ENCODE results near the gene CAPRIN1.
A peak's percentile ranks its signal among the peaks of the same experiment; 100 is the strongest.
"Not testable (repeated sequence)": the region's sequence is repeated elsewhere in the genome, so short reads cannot be mapped to it uniquely, and the experiment has no call there.

Gene CAPRIN1

DNA sequence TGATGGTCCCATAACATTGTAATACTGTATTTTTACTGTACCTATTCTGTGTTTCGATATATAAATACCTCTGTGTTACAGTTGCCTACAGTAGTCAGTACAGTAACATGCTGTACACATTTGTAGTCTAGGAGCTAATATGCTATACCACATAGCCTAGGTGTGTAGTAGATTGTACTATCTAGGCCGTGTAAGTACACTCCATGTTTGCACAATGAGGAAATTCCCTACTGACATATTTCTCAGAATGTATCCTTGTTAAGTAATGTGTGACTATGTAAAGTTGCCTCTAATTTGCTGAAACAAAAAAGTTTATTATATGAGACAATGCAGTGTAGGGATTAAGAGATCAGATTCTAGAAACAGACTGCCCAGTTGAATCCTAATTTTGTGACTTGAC, 21.3 kb downstream of the CAPRIN1 start:
- TF ChIP-seq, protein P1, sequence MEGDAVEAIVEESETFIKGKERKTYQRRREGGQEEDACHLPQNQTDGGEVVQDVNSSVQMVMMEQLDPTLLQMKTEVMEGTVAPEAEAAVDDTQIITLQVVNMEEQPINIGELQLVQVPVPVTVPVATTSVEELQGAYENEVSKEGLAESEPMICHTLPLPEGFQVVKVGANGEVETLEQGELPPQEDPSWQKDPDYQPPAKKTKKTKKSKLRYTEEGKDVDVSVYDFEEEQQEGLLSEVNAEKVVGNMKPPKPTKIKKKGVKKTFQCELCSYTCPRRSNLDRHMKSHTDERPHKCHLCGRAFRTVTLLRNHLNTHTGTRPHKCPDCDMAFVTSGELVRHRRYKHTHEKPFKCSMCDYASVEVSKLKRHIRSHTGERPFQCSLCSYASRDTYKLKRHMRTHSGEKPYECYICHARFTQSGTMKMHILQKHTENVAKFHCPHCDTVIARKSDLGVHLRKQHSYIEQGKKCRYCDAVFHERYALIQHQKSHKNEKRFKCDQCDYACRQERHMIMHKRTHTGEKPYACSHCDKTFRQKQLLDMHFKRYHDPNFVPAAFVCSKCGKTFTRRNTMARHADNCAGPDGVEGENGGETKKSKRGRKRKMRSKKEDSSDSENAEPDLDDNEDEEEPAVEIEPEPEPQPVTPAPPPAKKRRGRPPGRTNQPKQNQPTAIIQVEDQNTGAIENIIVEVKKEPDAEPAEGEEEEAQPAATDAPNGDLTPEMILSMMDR (conservative IDR thresholded peaks at IDR 0.05; ENCODE audit: low read length): no peak
- DNase-seq (ENCODE audit: low read depth): no peak
- no peak overlapping the region for H3K4me3 ChIP-seq (ENCODE audit: low read length)

DNA sequence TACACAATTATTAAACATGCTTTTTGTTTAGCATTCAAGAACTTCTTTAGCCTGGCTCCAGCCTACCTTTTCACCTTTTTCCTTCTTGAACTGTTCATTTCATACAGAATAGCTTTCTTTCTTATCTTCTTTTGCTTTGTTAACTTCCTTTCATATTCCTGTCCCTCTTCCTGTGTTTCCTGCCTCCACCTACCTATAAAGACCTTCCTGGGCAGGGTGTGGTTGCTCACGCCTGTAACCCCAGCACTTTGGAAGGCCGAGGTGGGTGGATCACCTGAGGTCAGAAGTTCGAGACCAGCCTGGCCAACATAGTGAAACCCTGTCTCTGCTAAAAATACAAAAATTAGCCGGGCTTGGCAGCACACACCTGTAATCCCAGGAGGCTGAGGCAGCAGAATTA, 22.9 kb downstream of the CAPRIN1 start:
- H3K4me3 ChIP-seq (ENCODE audit: low read length): no peak overlapping the region
- TF ChIP-seq, protein P1 (conservative IDR thresholded peaks at IDR 0.05; ENCODE audit: low read length): no peak
- DNase-seq (ENCODE audit: low read depth): no peak

DNA sequence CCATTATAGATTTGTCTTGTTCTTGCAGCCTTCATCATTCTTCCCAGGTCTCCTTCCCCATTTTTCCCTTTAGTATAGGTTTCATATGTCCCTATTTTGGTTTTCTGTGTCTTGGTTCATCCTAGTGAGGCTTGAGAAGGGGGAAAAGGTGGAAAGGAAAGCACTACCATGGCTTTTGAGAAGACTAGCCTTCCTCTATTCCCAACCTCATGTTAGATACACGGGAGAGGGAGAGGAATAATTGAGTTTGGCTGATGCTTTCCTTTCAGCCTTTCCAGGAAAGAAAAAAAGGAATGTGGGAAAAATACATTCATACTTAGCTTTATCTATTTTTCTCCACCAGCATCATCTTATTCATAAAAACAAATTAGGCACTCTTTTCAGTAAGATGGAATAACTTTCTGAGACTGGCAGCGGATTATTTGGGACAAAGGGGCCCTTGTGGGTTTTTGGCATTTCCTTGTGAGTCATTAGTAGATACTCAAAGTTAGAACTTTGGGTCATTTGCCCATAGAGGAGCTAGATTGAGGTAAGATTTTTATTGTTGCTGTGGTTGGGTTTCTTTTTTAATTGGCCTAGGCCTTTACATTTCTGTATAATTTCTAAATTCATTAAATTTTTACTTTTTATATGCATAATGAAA, 23.8 kb downstream of the CAPRIN1 start:
- peak; percentile 63 for DNase-seq (ENCODE audit: low read depth)
- H3K4me3 ChIP-seq (ENCODE audit: low read length): no peak overlapping the region
- TF ChIP-seq, protein P1 (conservative IDR thresholded peaks at IDR 0.05; ENCODE audit: low read length): no peak

DNA sequence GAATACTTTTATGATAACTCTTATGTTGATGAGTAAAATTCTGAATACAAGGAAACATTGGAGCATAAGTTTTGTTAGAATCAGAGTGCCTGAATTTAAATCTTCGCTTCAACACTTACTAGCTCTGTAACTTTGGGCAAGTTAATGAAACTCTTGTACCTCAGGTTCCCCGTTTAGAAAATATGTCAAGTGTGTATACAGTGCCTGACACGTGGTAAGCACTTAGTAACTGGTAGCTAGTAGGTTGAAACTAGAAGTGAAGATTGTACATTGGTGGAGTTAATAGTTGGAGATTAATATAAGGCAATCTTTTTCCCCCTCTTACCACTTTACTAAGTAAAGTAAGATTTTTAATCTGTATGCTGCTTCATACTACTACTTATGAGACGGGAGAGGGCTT, 29.1 kb downstream of the CAPRIN1 start:
- no peak overlapping the region for H3K4me3 ChIP-seq (ENCODE audit: low read length)
- TF ChIP-seq, protein P1 (conservative IDR thresholded peaks at IDR 0.05; ENCODE audit: low read length): no peak
- DNase-seq (ENCODE audit: low read depth): no peak

DNA sequence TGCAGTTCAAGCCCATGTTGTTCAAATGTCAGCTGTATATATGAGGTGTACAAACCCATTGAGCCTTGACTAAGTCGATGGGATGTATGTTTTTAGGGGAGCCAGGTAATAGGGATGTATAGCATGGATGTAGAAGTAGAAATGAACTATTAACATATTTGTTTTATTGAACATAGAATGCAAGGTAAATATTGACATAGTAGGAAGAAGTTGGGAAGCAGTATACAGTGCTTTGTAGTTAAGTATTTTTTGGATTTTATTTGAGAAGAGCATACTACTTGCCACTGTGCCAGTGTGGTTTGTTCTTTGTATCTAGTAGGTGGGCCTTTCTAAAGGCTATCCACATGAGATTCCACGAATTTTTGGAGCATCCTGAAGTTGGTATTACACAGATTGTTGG, 33.1 kb downstream of the CAPRIN1 start:
- TF ChIP-seq, protein P1 (conservative IDR thresholded peaks at IDR 0.05; ENCODE audit: low read length): no peak
- DNase-seq (ENCODE audit: low read depth): no peak
- no peak overlapping the region for H3K4me3 ChIP-seq (ENCODE audit: low read length)

DNA sequence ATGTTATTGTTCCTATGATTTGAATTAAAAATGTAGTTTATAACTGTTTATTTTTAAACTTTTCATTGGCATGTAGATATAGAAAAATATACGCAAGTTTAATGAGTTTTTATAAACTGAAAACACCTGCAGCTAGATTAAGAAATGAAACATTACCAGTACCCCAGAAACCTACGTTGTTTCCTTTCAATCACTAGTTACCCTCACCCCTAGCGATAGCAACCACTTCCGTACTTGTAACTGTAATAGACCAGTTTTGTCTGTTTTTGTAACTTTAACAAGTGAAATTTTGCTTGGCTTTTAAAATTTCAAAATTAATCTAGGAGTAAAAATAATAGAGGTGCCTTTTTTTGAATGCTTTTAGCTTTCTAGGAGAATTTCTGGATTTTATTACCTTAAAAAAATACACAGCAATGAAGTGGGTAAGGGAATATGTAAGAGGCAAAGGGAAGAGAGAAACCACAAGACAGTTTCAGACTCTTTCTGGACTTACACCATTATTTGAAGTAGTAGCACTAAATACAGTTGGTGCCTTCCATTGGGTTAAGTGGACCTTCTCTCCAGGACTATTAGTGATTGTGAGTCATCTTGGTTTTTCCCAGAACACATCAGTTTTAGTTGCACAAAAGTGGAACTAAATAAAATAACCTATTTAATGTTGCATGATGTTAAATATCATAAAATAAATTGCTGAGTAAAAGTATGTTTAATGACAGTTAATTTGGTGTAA, 35.2 kb downstream of the CAPRIN1 start:
- DNase-seq (ENCODE audit: low read depth): peak; percentile 13
- TF ChIP-seq, protein P1 (conservative IDR thresholded peaks at IDR 0.05; ENCODE audit: low read length): no peak
- H3K4me3 ChIP-seq (ENCODE audit: low read length): no peak overlapping the region

DNA sequence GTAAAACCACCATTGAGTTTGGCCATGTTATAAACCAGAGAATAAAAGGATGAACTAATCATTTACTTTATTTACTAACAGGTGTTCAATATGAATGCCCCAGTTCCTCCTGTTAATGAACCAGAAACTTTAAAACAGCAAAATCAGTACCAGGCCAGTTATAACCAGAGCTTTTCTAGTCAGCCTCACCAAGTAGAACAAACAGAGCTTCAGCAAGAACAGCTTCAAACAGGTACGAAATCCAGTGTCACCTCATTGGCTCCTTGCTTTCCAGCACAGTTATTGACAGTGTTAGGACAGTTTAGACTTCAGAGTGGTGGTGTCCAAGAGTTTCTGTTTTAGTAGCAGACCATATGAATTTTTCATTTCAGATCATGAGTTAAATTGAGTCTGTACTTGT, 40.3 kb downstream of the CAPRIN1 start:
- TF ChIP-seq, protein P1 (conservative IDR thresholded peaks at IDR 0.05; ENCODE audit: low read length): no peak
- H3K4me3 ChIP-seq (ENCODE audit: low read length): no peak overlapping the region
- DNase-seq (ENCODE audit: low read depth): no peak

DNA sequence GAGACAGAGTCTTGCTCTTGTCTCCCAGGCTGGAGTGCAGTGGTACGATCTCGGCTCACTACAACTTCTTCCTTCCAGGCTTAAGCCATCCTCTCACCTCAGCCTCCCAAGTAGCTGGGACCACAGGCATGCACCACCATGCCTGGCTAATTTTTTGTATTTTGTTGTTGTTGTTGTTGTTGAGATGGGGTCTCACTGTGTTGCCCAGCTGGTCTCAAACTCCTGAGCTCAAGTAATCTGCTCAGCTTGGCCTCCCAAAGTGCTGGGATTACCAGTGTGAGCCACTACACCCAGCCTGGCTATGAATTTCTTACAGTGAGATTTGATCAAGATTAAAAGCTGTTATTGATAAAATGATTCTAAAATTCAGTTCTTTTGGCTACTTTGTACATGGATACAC, 43.4 kb downstream of the CAPRIN1 start:
- H3K4me3 ChIP-seq (ENCODE audit: low read length); DNase-seq (ENCODE audit: low read depth): not testable (repeated sequence)

All from AG10803 (cell line).